Left hindlimb (tissue), 1 donor: ENCODE data around the gene DEUP1.

ENCODE experiments used
- DNase-seq: peaks from one replicate; pipeline ENCODE4 v3.0.0-alpha.2; 2018

DEUP1 gene

GRCh38 chr11:93480256-93480655 lies 149.7 kb downstream of the DEUP1 start:
- DNase-seq = no peak

DNA sequence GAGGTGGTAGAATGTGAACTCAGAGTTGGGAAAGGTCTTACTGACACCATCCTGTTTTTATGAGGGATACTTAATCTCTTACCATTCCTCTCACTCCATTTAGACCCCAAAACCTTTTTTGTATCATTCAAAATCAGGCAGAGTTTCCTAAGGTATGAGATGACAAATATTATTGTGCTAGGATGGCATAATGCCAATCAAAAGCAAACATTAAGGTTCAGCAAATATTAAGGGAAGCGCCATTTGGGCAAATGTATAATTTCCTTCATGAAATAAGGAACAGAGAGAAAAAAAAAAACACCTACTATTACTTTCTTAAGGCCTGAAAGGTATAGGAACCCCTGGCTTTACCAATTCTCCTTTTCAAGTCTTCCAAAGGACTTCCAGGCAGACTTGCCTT lies 150.2 kb downstream of the DEUP1 start:
- DNase-seq = no peak

DNA sequence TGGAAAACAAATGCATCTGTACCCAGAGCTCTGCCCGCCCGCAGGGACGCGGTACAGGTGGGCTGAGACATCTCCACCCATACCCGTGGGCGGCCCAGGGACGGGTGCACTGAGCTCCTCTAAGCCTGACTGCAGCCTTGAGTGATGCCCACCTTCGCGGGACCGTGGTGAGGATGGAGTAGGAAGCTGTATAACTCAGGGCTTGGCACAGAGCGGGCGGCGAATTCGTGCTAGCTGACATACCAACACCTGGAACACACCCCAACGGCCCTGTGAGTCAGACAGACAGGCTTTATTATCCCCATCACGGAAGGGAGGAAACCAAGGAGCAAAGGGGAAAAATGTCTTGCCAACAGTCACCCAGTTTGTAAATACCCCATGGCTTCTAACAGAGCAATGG lies 150.7 kb downstream of the DEUP1 start:
- DNase-seq = no peak

DNA sequence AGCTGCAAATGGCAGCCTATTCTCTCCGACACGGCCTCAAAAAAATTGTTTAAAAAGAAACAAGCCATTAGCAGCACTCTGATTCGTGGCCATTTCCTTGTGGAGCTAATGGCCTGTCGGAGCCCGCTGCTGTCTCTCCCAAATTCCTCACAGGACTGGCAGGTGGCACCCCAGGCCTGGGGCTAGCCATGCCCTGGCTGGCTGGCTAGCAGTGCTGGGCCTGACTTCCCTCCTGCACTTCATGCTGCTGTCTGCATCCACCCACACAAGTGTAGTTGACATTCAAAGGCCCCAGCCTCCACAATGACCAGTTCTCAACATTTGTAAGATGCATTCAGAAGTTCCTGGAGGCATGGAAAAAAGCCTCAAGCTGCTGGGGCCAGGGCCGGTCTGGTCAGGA lies 151.2 kb downstream of the DEUP1 start:
- no peak for DNase-seq

GRCh38 chr11:93482556-93482955 lies 152.0 kb downstream of the DEUP1 start:
- no peak for DNase-seq

DNA sequence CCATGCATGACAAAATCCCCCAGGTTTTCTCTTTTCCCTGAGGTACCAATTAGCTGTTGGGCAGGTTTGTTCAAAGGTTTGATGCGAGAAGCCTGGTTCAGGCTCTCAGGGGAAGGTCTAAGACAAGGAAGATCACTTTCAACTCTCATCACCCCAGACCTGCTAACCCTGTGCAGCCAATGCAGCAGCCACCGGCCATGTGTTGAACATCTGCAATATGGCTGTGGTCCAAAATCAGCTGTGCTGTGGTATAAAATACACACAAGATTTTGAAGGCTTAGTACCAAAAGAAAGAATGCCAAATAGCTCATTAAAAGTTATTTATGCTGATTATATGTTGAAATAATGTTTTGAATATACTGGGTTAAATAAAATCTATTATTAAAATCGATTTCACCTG lies 154.2 kb downstream of the DEUP1 start:
- DNase-seq = no peak

- DNase-seq = no peak
These were observed 155.4 kb downstream of the DEUP1 start for GRCh38 chr11:93485983-93486382.

DNA sequence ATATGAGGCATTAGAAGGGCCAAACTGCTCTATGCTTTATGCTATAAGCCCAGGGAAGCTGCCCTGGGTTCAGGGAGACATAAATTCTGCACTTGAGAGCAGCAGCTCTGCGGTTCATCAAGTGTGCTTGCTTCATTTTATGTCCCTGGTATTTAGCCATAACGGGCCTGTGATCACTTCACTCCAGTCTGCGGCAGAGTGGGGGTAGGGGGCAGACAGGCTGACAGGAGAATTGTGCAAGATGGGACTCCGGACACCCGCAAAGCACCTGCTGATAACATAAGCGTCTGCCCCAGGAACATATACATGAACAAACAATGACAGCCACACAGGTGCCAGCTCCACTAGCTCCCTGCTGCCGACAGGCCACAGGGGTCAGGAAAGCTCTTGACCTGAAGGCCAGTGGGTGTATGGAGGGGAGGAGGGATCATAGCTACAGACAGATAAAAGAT lies 156.5 kb downstream of the DEUP1 start:
- no peak for DNase-seq
